HG02970 (cell line): ENCODE results near the gene PLCB1.

Experiments used
- ATAC-seq: cut with Tn5 transposase; IDR thresholded peaks from one replicate; pipeline ENCODE4 v1.9.1; 2021; ENCODE audit warnings: mild to moderate bottlenecking, moderate library complexity, moderate number of reproducible peaks; ENCODE audit not compliant: unreplicated experiment, low FRiP score

Gene PLCB1

GRCh38 chr20:8723296-8723695 is 591.2 kb downstream of the PLCB1 start:
- no peak for ATAC-seq

DNA sequence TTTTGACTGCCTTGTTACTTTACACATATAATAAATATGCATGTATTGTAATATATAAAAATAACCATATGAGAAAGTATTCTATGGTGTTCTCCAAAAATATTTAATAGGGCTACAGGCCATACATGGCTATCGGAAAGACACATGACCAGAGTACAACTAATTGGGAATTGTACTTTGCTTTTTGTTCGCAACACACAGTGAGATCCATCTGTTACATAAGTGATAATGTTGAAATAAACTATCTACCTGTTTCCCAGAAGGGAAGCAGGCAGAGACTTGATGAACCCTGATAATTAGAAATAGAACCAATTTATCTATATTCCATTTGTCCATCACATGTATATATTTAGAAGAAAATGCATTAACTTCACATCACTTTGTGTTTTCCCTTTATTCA is 592.8 kb downstream of the PLCB1 start:
- no peak for ATAC-seq

GRCh38 chr20:8726460-8726859 is 594.4 kb downstream of the PLCB1 start:
- no peak for ATAC-seq

GRCh38 chr20:8735014-8735413 is 602.9 kb downstream of the PLCB1 start:
- ATAC-seq, result no peak

GRCh38 chr20:8735674-8736073 is 603.6 kb downstream of the PLCB1 start:
- no peak for ATAC-seq

- peak; percentile 67 for ATAC-seq
Measured at GRCh38 chr20:8740265-8740664, 608.2 kb downstream of the PLCB1 start.

- ATAC-seq, result no peak
Measured at GRCh38 chr20:8744228-8744844, 612.3 kb downstream of the PLCB1 start.

DNA sequence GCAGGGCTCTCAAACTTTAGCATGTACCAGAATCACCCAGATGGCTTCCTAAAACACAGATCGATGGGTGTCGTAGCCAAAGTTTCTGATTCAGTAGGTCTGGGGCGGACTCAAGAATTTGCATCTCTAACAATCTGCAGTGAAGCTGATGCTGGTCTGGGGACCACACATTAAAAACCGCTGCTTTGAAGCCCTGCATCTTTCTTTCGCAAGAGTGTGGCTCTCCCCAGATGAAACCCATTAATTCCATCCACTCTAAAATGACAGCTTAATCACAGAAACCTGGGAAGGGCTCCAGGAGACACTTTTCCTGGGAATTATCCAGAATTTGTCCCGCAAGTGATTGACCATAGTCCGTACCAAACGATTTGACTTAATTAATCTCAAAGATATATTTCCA is 617.0 kb downstream of the PLCB1 start:
- ATAC-seq, result no peak

DNA sequence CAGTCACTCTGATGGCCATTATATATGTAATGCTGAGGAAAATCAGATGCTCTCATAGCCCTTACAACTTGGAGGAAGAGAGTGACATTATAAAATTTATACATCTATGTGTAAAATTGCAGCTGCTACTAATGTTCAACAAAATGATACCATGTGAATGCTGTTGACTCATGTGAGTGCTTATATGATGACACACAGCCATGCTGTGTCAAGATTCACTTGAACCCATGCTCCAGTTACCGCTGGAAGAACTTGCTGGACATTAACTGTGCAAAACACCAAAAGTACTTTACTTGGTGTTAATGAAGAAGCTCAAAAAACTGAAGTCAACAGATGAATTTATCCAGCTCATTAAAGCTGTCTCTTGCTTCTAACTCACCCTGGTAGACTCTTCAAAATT is 617.9 kb downstream of the PLCB1 start:
- no peak for ATAC-seq

DNA sequence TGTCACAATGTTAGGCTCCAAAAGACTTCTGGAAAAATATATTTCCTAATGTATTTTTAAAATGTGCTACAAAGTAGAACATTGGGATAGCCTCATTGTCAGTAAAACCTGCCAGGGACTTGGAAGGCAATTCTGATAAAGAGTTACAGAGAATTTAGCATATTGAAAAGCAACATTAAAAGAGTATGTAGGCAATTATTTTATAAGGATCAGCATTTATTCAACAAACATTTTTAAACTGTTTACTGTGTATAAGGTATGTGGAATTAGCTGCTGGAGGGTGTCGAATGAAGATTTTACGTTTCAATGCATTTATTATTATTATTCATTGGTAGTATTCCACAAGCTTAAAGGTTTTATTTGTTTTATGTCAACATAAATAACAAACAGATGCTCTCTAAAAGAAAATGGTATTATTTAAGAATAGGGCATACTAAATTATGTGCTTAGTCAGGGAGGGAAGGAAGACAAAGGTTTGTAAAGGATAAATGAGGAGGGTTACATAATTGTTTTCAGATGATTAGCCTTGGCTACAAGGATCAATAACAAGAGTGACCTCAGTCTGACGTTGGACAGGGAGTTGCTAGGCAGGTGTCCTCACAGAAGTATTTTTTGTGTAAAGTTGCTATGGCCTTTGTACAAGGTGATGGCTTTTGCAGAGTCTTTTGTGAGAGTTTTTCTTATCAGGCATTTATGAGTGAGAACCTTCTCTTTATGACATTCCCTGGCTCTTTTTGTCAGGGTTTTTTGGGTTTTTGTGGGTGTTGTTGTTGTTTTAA is 623.5 kb downstream of the PLCB1 start:
- no peak for ATAC-seq

- no peak for ATAC-seq
Measured at GRCh38 chr20:8756410-8756809, 624.3 kb downstream of the PLCB1 start.

GRCh38 chr20:8757146-8757545 is 625.1 kb downstream of the PLCB1 start:
- no peak for ATAC-seq

GRCh38 chr20:8764344-8764962 is 632.4 kb downstream of the PLCB1 start:
- no peak for ATAC-seq

GRCh38 chr20:8766868-8767390 is 634.9 kb downstream of the PLCB1 start:
- ATAC-seq, result no peak

GRCh38 chr20:8774412-8774811 is 642.3 kb downstream of the PLCB1 start:
- ATAC-seq, result no peak

- no peak for ATAC-seq
Measured at GRCh38 chr20:8777911-8778310, 645.8 kb downstream of the PLCB1 start.

DNA sequence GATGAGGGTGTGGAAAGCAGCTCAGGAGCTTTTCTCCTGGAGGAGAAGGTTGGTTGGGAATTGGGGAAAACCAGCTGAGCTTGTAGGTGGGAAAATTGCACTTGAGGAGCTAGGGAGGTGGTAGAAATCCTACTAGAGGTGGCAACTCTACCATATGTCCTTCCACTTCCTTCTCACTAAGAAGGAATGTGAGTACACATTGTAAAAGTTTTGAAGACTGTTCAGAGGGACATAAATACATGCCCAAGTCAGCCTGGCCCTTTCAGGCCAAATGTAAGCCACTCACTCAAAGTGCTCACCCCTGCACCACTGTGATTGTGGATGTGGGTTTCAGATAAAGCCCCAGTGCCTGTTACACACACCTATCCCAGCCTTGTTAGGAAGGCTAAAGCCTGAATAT is 646.3 kb downstream of the PLCB1 start:
- no peak for ATAC-seq

DNA sequence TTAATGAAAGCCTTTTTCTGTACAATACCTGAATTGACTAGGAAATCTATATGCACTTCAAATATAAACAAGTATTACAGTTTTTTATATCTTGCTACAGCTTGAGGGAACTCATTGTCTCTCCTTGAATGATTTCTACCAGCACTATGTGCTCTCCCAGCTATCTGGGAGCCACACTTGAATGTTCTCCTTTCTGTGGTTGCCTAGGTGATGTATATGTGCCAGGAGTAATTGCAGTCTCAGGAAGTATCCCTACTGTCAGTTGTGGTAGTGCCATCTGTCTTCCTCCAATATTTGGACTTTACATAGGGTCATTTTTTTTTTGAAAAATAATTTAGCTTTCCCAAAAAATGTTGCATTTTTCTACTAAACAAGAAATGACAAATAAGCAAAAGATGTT is 648.8 kb downstream of the PLCB1 start:
- no peak for ATAC-seq

DNA sequence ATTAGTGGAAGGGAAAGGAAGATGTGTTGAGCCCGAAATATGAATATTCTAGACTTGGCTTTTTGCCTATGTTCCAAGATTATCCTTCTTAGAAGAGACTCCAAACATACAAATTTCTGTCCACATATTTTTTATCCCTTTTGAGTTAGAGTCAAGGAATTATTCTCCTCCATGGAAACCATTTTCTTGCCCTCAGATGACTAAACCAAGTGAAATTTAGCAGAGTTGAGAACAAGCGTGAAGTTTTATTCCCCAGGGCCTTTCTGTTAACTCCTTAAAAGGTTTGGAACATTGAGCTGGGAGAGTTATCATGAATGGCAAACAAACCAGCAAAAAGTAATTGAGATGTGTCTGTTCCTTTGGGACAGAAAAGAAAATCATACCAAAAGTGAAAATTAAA is 650.7 kb downstream of the PLCB1 start:
- ATAC-seq, result no peak

GRCh38 chr20:8783734-8784133 is 651.7 kb downstream of the PLCB1 start:
- ATAC-seq, result no peak

DNA sequence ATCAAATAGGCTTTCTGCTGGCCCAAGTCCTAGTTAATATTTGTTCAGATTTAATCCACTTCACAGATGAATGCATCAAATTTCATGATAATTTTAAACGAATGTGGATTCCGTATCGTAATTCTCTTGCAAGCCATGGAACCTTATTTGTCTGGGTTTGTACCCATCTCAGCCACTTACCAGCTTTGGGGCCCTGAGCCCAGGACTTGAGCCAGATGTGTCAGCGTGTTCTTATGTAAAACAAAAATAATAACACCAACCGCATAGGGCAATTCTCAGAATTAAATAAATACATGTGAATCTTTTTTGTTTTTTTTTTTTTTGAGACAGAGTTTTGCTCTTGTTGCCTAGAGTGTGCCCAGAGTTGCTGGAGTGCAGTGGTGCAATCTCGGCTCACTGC is 654.3 kb downstream of the PLCB1 start:
- no peak for ATAC-seq

- ATAC-seq, result no peak
Measured at GRCh38 chr20:8787090-8787489, 655.0 kb downstream of the PLCB1 start.
